SK-N-SH treated with all-trans-retinoic acid at 6 μM for 48 hours (cell line): Measurements from ENCODE around the gene STARD10.

Experiments used
- CREB5 ChIP-seq: fragments of 250-450 bp; sonication (Bioruptor Pico); IDR thresholded peaks from 2 replicates; pipeline ENCODE4 v1.5.1; 2020; ENCODE audit warnings: low read depth, mild to moderate bottlenecking, moderate library complexity
- ESRRG ChIP-seq: fragments of 250-450 bp; sonication (Bioruptor Pico); IDR thresholded peaks from 2 replicates; pipeline ENCODE4 v1.6.1; 2021; ENCODE audit warnings: mild to moderate bottlenecking
- GLIS3 ChIP-seq: fragments of 250-450 bp; sonication (Bioruptor Pico); IDR thresholded peaks from 2 replicates; pipeline ENCODE4 v1.5.0; 2020; ENCODE audit warnings: mild to moderate bottlenecking, moderate library complexity
- TCF4 ChIP-seq: fragments of 250-450 bp; sonication (Bioruptor Pico); IDR thresholded peaks from 2 replicates; pipeline ENCODE4 v1.8.0; 2021; ENCODE audit warnings: mild to moderate bottlenecking, moderate library complexity, borderline replicate concordance
- TSHZ2 ChIP-seq: fragments of 250-450 bp; sonication (Bioruptor Pico); IDR thresholded peaks from 2 replicates; pipeline ENCODE4 v1.5.0; 2020; ENCODE audit warnings: mild to moderate bottlenecking, moderate library complexity
- ZFP3 ChIP-seq: fragments of 250-450 bp; sonication (Bioruptor Pico); IDR thresholded peaks from 2 replicates; pipeline ENCODE4 v1.5.0; 2020; ENCODE audit warnings: mild to moderate bottlenecking, moderate library complexity
- ZFP30 ChIP-seq: fragments of 450-650 bp; formaldehyde crosslinking; IDR thresholded peaks from 2 replicates; pipeline ENCODE4 v1.5.0; 2022; ENCODE audit warnings: mild to moderate bottlenecking, moderate library complexity
- ZNF70 ChIP-seq: fragments of 450-650 bp; formaldehyde crosslinking; IDR thresholded peaks from 2 replicates; pipeline ENCODE4 v1.5.0; 2020; ENCODE audit warnings: mild to moderate bottlenecking, moderate library complexity
- ZNF8 ChIP-seq: fragments of 450-650 bp; formaldehyde crosslinking; IDR thresholded peaks from 2 replicates; pipeline ENCODE4 v1.5.0; 2020; ENCODE audit warnings: mild to moderate bottlenecking, moderate library complexity
- TF ChIP-seq, protein P1 (sequence below): fragments of 250-450 bp; sonication (Bioruptor Pico); IDR thresholded peaks from 2 replicates; pipeline ENCODE4 v1.8.0; 2020; ENCODE audit warnings: mild to moderate bottlenecking, moderate library complexity, borderline replicate concordance

GRCh38 chr11:72826191-72826941 lies 32.5 kb upstream of the STARD10 start:
- TF ChIP-seq ZFP3 (CRISPR knock-in tag) (no peak), CREB5 (no peak), GLIS3 (CRISPR knock-in tag) (no peak), ZNF8 (CRISPR knock-in tag) (no peak), TSHZ2 (CRISPR knock-in tag) (no peak), ZFP30 (CRISPR knock-in tag) (no peak), ZNF70 (CRISPR knock-in tag) (no peak), TCF4 (no peak), ESRRG (CRISPR knock-in tag) (no peak)
- TF ChIP-seq, protein P1, sequence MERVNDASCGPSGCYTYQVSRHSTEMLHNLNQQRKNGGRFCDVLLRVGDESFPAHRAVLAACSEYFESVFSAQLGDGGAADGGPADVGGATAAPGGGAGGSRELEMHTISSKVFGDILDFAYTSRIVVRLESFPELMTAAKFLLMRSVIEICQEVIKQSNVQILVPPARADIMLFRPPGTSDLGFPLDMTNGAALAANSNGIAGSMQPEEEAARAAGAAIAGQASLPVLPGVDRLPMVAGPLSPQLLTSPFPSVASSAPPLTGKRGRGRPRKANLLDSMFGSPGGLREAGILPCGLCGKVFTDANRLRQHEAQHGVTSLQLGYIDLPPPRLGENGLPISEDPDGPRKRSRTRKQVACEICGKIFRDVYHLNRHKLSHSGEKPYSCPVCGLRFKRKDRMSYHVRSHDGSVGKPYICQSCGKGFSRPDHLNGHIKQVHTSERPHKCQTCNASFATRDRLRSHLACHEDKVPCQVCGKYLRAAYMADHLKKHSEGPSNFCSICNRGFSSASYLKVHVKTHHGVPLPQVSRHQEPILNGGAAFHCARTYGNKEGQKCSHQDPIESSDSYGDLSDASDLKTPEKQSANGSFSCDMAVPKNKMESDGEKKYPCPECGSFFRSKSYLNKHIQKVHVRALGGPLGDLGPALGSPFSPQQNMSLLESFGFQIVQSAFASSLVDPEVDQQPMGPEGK (CRISPR knock-in tag), result no peak
